IgD-negative memory B cell (primary cell): ENCODE data around the gene PRPF4. TPM values are rescaled to one million over a fixed set of nuclear protein-coding genes. Genes with fewer than 3 reads are reported as not detected.
"Not testable (repeated sequence)": the region's sequence is repeated elsewhere in the genome, so short reads cannot be mapped to it uniquely, and the experiment has no call there.

ENCODE experiments used
- H3K27ac Mint-ChIP-seq, 3 donors: one replicate each; pipeline ENCODE4 v1.8.0; 2020 to 2022; ENCODE audit warnings: mild to moderate bottlenecking in 3 of 3, mixed read lengths in 3 of 3, moderate library complexity in 1 of 3
- H3K27me3 Mint-ChIP-seq: one replicate; pipeline ENCODE4 v1.8.0; 2021; ENCODE audit warnings: mixed read lengths
- H3K36me3 Mint-ChIP-seq: one replicate; pipeline ENCODE4 v1.8.0; 2020; ENCODE audit warnings: mild to moderate bottlenecking, mixed read lengths
- H3K4me1 Mint-ChIP-seq, 3 donors: one replicate each; pipeline ENCODE4 v1.8.0; 2020 to 2022; ENCODE audit warnings: mixed read lengths in 3 of 3, mild to moderate bottlenecking in 1 of 3
- H3K4me3 Mint-ChIP-seq, 4 donors: one replicate each; pipeline ENCODE4 v1.8.0; 2020 to 2022; ENCODE audit warnings: mild to moderate bottlenecking in 4 of 4, mixed read lengths in 4 of 4, moderate library complexity in 3 of 4
- H3K9me3 Mint-ChIP-seq, 3 donors: one replicate each; pipeline ENCODE4 v1.8.0; 2020 to 2021; ENCODE audit warnings: mixed read lengths in 3 of 3, mild to moderate bottlenecking in 1 of 3
- polyA plus RNA-seq: library from polyadenylated mRNA; unstranded; fragments of 300-500 nt; fragmentation: Illumina TruSeq; gene quantifications from one replicate; pipeline ENCODE4 v1.2.3, GENCODE V29; 2021

The PRPF4 gene
- polyA plus RNA-seq, 1 donor from 2014 or later, result 23.4 TPM

DNA sequence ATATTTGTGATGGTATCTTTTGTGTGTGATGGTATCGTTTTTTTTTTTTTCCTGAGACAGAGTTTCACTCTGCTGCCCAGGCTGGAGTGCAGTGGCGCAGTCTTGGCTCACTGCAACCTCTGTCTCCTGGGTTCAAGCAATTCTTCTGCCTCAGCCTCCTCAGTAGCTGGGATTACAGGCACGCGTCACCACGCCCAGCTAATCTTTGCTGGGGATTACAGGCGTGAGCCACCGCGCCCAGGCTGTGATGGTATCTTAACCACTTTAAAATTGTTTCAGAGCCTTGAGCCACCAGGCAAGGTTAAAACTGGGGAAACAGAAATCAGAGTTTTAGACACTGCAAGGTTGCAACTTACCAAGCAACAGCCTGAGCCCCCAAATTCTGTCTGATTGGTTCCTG, 20.8 kb downstream of the PRPF4 start:
- not testable (repeated sequence) for H3K27ac Mint-ChIP-seq, H3K4me1 Mint-ChIP-seq, H3K4me3 Mint-ChIP-seq, H3K36me3 Mint-ChIP-seq, H3K9me3 Mint-ChIP-seq, H3K27me3 Mint-ChIP-seq

- H3K4me1 Mint-ChIP-seq, result peaks cover 0 to 1% (median 0%) of the 10 kb centered on the region in 3 donors
- no peak overlapping the region for H3K4me3 Mint-ChIP-seq
- H3K27me3 Mint-ChIP-seq, result peaks cover 4% of the 10 kb centered on the region
- H3K36me3 Mint-ChIP-seq, result peaks cover 1% of the 10 kb centered on the region
- H3K9me3 Mint-ChIP-seq, result no peaks in the 10 kb centered on the region
- no peak overlapping the region for H3K27ac Mint-ChIP-seq
These were observed 21.5 kb downstream of the PRPF4 start for GRCh38 chr9:113296796-113297558.

DNA sequence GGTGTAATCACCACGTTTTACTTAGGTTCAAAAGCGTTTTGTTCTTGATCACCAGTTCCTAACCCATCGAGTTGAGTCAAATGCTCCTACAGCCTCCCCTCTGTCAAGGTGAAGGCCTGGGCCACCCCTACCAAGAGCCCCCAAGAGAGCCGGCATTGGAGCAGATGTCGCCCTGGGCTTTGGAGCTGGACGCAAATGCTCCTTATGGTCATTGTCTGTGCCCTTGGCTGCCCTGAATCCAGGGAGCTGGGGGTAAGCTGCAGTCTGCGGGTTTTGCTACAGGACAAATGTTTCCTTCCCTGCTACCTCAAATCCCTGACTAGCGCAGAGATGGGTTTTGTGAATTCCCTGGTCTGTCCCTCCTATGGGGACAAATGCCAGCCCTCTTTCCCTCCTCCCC, 22.9 kb downstream of the PRPF4 start:
- Mint-ChIP-seq H3K36me3 (no peaks in the 10 kb centered on the region), H3K27ac (no peak overlapping the region), H3K4me1 (peaks cover 0 to 3% (median 1%) of the 10 kb centered on the region in 3 donors), H3K27me3 (peaks cover 7% of the 10 kb centered on the region), H3K4me3 (no peak overlapping the region), H3K9me3 (no peaks in the 10 kb centered on the region)

- no peak overlapping the region for H3K27ac Mint-ChIP-seq
- peaks cover 0 to 3% (median 1%) of the 10 kb centered on the region in 3 donors for H3K4me1 Mint-ChIP-seq
- H3K4me3 Mint-ChIP-seq, result no peak overlapping the region
- H3K27me3 Mint-ChIP-seq, result peaks cover 7% of the 10 kb centered on the region
- no peaks in the 10 kb centered on the region for H3K36me3 Mint-ChIP-seq
- H3K9me3 Mint-ChIP-seq, result no peaks in the 10 kb centered on the region
These were observed 23.7 kb downstream of the PRPF4 start for GRCh38 chr9:113298924-113299770.

DNA sequence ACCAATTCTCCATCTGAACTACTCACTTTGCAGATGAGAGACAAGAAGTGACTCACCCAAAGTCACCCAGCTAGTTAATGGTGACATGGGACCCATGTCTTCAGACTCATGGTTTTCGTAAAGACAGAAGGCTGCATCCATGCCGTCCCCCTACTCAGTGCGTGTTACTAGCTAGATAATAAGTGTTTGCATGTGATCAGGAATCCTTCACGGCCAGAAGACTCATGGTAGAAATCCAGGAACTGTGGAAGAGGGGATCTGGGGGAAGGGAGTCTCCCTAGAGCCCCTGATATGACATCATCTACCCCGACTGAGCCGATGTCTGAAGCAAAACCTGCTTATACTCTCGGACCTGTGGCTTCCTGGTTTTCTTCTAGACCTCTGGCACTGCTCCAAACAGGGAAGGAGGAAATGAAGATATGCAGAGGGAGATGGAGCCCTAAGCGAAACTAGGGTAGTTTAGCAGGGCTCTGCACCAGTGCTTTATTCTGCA, 24.4 kb downstream of the PRPF4 start:
- H3K27ac Mint-ChIP-seq, result peak overlapping the region in 1 of 3 donors; percentile 58
- no peaks in the 10 kb centered on the region for H3K36me3 Mint-ChIP-seq
- H3K27me3 Mint-ChIP-seq, result peaks cover 8% of the 10 kb centered on the region
- H3K4me1 Mint-ChIP-seq, result peaks cover 0 to 3% (median 1%) of the 10 kb centered on the region in 3 donors
- no peaks in the 10 kb centered on the region for H3K9me3 Mint-ChIP-seq
- H3K4me3 Mint-ChIP-seq, result no peak overlapping the region

DNA sequence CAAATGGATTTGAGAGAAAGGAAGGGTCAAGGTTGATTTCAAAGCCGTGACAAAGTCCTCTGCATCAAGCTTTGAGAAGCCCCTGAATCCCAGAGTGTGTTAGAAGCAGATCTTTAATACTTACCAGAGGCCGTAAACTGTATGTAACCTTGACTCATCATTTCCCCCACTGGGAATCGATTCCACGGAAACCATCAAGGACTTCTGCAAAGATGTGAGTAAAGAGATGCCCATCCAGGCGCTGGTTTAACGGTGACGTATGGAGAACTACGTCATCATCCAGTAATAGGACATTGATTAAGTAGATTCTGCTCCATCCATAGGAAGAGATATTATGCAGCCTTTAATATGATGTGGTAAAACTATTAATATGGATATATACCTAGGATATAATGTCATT, 26.1 kb downstream of the PRPF4 start:
- H3K36me3 Mint-ChIP-seq, result no peaks in the 10 kb centered on the region
- H3K9me3 Mint-ChIP-seq, result no peaks in the 10 kb centered on the region
- H3K27me3 Mint-ChIP-seq, result peaks cover 15% of the 10 kb centered on the region
- no peak overlapping the region for H3K4me3 Mint-ChIP-seq
- H3K4me1 Mint-ChIP-seq, result peaks cover 0 to 3% (median 0%) of the 10 kb centered on the region in 3 donors
- no peak overlapping the region for H3K27ac Mint-ChIP-seq

GRCh38 chr9:113302792-113303418, 27.4 kb downstream of the PRPF4 start, which contains the start of gene RNF183:
Gene RNF183 (minus strand): TSS chr9:113303376. CDS start chr9:113298184, 5,192 bp downstream.
- Mint-ChIP-seq H3K27ac (no peak within 1 kb of the TSS), H3K4me3 (no peak within 1 kb of the TSS), H3K4me1 (peaks cover 0 to 3% (median 0%) of the 10 kb centered on the region in 3 donors), H3K36me3 (no peaks in the 10 kb centered on the region), H3K9me3 (no peaks in the 10 kb centered on the region), H3K27me3 (peaks cover 15% of the 10 kb centered on the region)

DNA sequence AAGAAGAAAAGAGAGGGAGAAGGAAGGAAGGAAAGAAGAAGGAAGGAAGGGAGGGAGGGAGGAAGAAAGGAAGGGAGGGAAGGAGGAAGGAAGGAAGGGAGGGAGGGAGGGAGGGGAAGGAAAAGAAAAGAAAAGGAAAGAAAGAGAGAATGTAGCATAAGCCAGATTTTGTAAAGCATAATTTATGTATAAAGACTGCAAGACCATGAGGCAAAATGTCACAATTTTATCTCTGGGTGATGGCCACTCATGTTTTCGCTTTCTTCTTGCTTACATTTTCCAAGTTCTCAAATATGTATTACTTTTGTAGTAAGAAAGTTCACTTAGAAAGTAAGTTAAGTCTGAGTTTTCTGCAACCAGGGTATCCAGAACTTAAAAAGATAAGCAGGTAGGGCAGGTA, 31.1 kb downstream of the PRPF4 start:
- no peaks in the 10 kb centered on the region for H3K9me3 Mint-ChIP-seq
- H3K27ac Mint-ChIP-seq, result no peak overlapping the region
- H3K27me3 Mint-ChIP-seq, result peaks cover 13% of the 10 kb centered on the region
- no peaks in the 10 kb centered on the region for H3K36me3 Mint-ChIP-seq
- peaks cover 0 to 3% (median 0%) of the 10 kb centered on the region in 3 donors for H3K4me1 Mint-ChIP-seq
- no peak overlapping the region for H3K4me3 Mint-ChIP-seq

DNA sequence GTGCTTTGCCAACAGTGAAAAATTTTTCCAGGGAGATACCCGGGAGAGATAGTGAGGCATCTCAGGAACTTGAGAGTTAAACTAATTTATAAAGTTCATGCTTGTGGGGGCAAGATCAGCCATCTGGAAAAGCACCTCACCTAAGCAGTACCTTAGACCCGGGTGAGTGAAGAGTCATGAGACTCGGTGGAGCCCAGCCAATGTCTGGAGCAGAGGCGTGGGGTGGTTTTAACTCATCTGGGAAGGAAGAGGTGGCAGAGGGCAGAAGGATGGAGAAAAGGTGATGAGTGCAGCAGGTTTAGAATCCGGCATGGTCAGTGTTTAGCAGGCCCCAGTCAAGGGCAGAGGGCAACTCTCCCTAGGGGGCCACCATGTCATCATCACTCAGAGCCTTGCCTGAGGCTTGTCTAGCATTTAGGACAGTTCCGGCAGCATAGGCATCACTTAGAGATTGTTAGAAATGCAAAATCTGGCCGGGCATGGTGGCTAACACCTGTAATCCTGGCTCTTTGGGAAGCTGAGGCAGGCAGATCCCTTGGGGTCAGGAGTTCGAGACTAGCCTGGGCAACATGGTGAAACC, 32.0 kb downstream of the PRPF4 start:
- Mint-ChIP-seq H3K9me3 (no peaks in the 10 kb centered on the region), H3K27me3 (peaks cover 13% of the 10 kb centered on the region), H3K4me3 (no peak overlapping the region), H3K36me3 (no peaks in the 10 kb centered on the region), H3K27ac (no peak overlapping the region), H3K4me1 (peaks cover 0 to 3% (median 0%) of the 10 kb centered on the region in 3 donors)

DNA sequence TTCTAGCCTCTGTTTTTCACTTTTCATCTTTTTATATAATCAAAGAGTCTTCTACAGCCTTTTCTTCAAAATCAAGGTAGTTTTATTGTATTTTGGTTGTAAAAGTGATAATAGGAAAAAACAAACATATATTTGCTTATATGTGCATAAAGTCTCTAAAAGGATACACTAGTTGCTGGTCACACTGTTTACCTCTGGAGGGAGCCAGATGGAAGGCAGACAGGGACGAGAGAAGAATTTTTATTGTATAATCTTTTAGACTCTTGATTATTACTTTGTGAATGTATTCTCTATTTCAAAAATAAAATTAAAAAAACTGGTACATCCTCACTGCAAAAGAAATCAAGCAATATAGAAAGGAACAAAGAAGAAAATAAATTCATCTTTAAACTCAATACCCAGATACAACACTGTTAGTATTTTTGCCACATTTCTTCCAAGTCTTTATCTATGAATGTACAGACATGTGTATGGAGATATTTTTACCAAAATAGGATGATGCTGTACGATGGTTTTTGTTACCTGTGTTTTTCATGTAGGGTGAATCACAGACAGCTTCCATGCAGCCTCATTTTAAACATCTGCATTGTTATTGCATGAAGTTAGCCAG, 33.9 kb downstream of the PRPF4 start:
- H3K27me3 Mint-ChIP-seq, result peaks cover 10% of the 10 kb centered on the region
- no peaks in the 10 kb centered on the region for H3K4me1 Mint-ChIP-seq
- no peak overlapping the region for H3K4me3 Mint-ChIP-seq
- H3K27ac Mint-ChIP-seq, result no peak overlapping the region
- no peaks in the 10 kb centered on the region for H3K36me3 Mint-ChIP-seq
- no peaks in the 10 kb centered on the region for H3K9me3 Mint-ChIP-seq

DNA sequence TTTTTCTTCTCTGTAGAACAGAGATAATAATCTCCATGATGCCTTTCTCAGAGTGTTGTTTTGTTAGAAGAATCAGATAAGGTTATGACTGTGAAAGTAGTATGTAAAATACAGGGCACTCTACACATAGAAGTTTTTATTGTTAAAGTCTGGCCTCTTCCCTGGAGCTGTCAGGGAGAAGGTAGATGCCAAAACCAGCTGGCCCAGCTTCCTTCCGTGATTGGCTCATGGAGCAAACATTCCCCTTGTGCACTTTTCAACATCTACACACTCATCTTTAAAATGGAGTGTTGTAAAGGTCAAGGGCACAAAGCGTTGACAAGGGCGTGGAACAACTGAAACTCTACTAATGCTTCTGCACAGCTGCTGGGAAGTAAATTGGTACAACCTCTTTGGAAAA, 35.1 kb downstream of the PRPF4 start:
- Mint-ChIP-seq H3K36me3 (no peaks in the 10 kb centered on the region), H3K4me1 (no peaks in the 10 kb centered on the region), H3K9me3 (no peaks in the 10 kb centered on the region), H3K27me3 (peaks cover 7% of the 10 kb centered on the region), H3K4me3 (no peak overlapping the region), H3K27ac (no peak overlapping the region)

- H3K9me3 Mint-ChIP-seq, result no peaks in the 10 kb centered on the region
- H3K4me3 Mint-ChIP-seq, result no peak overlapping the region
- H3K27ac Mint-ChIP-seq, result no peak overlapping the region
- H3K27me3 Mint-ChIP-seq, result peaks cover 2% of the 10 kb centered on the region
- no peaks in the 10 kb centered on the region for H3K4me1 Mint-ChIP-seq
- peaks cover 1% of the 10 kb centered on the region for H3K36me3 Mint-ChIP-seq
These were observed 36.5 kb downstream of the PRPF4 start for GRCh38 chr9:113311961-113312360.

- H3K27me3 Mint-ChIP-seq, result peaks cover 2% of the 10 kb centered on the region
- peaks cover 0 to 1% (median 0%) of the 10 kb centered on the region in 3 donors for H3K4me1 Mint-ChIP-seq
- peaks cover 3% of the 10 kb centered on the region for H3K36me3 Mint-ChIP-seq
- no peak overlapping the region for H3K27ac Mint-ChIP-seq
- H3K4me3 Mint-ChIP-seq, result no peak overlapping the region
- no peaks in the 10 kb centered on the region for H3K9me3 Mint-ChIP-seq
These were observed 37.8 kb downstream of the PRPF4 start for GRCh38 chr9:113313261-113313660.

DNA sequence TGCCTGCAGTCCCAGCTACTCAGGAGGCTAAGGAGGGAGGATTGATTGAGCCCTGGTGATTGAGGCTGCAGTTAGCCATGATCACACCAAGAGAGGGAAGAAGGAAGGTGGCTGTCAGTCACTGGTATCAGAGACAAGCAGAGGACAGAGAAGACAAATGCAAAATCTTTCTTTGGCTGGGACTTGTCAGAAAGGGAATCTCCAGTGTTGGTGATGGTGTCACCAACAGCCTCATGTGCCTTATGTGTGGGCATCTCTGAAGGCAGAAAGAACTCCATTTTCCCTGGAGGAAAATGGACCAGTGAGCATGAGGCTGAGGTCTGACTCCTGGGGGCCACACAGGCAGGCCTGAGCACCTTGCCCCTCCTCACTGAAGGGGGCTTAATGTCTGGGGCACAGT, 39.8 kb downstream of the PRPF4 start:
- Mint-ChIP-seq H3K36me3 (peaks cover 3% of the 10 kb centered on the region), H3K27ac (no peak overlapping the region), H3K4me3 (no peak overlapping the region), H3K27me3 (no peaks in the 10 kb centered on the region), H3K4me1 (peaks cover 0 to 1% (median 0%) of the 10 kb centered on the region in 3 donors), H3K9me3 (no peaks in the 10 kb centered on the region)
